SKM-1 (cell line): Measurements from ENCODE around the gene PTH2R.
"Not testable (repeated sequence)": the region's sequence is repeated elsewhere in the genome, so short reads cannot be mapped to it uniquely, and the experiment has no call there.

Source experiments
- DNase-seq: peaks from one replicate; lab custom pipeline; 2025; ENCODE audit not compliant: unreplicated experiment; lab: John Stamatoyannopoulos, UW

The PTH2R gene

GRCh38 chr2:208392300-208392699 lies 14.3 kb upstream of the PTH2R start:
- DNase-seq: no peak

GRCh38 chr2:208396796-208397195 lies 9.8 kb upstream of the PTH2R start:
- DNase-seq: not testable (repeated sequence)

- no peak for DNase-seq
Measured at GRCh38 chr2:208399201-208399600, 7.4 kb upstream of the PTH2R start.

GRCh38 chr2:208407667-208408066 lies 1.1 kb downstream of the PTH2R start:
- no peak for DNase-seq

- DNase-seq: no peak
Measured at GRCh38 chr2:208413931-208414330, 7.3 kb downstream of the PTH2R start.

GRCh38 chr2:208415255-208415654 lies 8.7 kb downstream of the PTH2R start:
- DNase-seq: no peak

GRCh38 chr2:208415897-208416296 lies 9.3 kb downstream of the PTH2R start:
- DNase-seq: no peak

- no peak for DNase-seq
Measured at GRCh38 chr2:208426412-208427045, 19.9 kb downstream of the PTH2R start.

- DNase-seq: no peak
Measured at GRCh38 chr2:208437755-208438154, 31.2 kb downstream of the PTH2R start.

GRCh38 chr2:208440716-208441115 lies 34.1 kb downstream of the PTH2R start:
- DNase-seq: no peak

- DNase-seq: no peak
Measured at GRCh38 chr2:208441951-208442350, 35.4 kb downstream of the PTH2R start.

GRCh38 chr2:208447447-208447846 lies 40.9 kb downstream of the PTH2R start:
- DNase-seq: not testable (repeated sequence)

GRCh38 chr2:208451061-208451460 lies 44.5 kb downstream of the PTH2R start:
- no peak for DNase-seq

GRCh38 chr2:208454861-208455260 lies 48.3 kb downstream of the PTH2R start:
- DNase-seq: no peak

- DNase-seq: no peak
Measured at GRCh38 chr2:208463721-208464120, 57.1 kb downstream of the PTH2R start.

GRCh38 chr2:208464205-208464604 lies 57.6 kb downstream of the PTH2R start:
- DNase-seq: no peak

- peak; percentile 6 for DNase-seq
Measured at GRCh38 chr2:208466151-208466919, 59.7 kb downstream of the PTH2R start.

- DNase-seq: no peak
Measured at GRCh38 chr2:208466920-208467298, 60.3 kb downstream of the PTH2R start.

- no peak for DNase-seq
Measured at GRCh38 chr2:208467564-208467963, 61.0 kb downstream of the PTH2R start.

GRCh38 chr2:208477741-208478140 lies 71.1 kb downstream of the PTH2R start:
- DNase-seq: no peak

- DNase-seq: no peak
Measured at GRCh38 chr2:208479342-208479741, 72.8 kb downstream of the PTH2R start.

- not testable (repeated sequence) for DNase-seq
Measured at GRCh38 chr2:208481945-208482344, 75.4 kb downstream of the PTH2R start.
